H9 (cell line): Measurements from ENCODE around the gene INSR. TPM values are rescaled to one million over a fixed set of nuclear protein-coding genes. Genes with fewer than 3 reads are reported as not detected.

Experiments used
- DNase-seq: peaks from one replicate; pipeline ENCODE4 v3.0.0-alpha.2; 2017
- H2AFZ ChIP-seq: one replicate; pipeline ENCODE4 v1.6.1; 2013; ENCODE audit warnings: mild to moderate bottlenecking, low read length, control low read depth, moderate library complexity
- H2AK5ac ChIP-seq: 2 replicates; pipeline ENCODE4 v1.6.1; 2013; ENCODE audit warnings: low read length, control low read depth, mixed read lengths; ENCODE audit not compliant: insufficient read length
- H2BK120ac ChIP-seq: one replicate; pipeline ENCODE4 v1.6.1; 2013; ENCODE audit warnings: low read depth, mild to moderate bottlenecking, low read length, control low read depth, inconsistent platforms; ENCODE audit not compliant: poor library complexity, severe bottlenecking
- H2BK12ac ChIP-seq: 2 replicates; pipeline ENCODE4 v1.6.1; 2013; ENCODE audit warnings: low read length, control low read depth, mixed read lengths, low read depth; ENCODE audit not compliant: insufficient read length
- H2BK15ac ChIP-seq: 2 replicates; pipeline ENCODE4 v1.6.1; 2013; ENCODE audit warnings: low read depth, low read length, control low read depth
- H2BK20ac ChIP-seq: one replicate; pipeline ENCODE4 v1.6.1; 2013; ENCODE audit warnings: low read depth, mild to moderate bottlenecking, low read length, control low read depth, inconsistent platforms; ENCODE audit not compliant: poor library complexity, severe bottlenecking
- H2BK5ac ChIP-seq: 2 replicates; pipeline ENCODE4 v1.6.1; 2013; ENCODE audit warnings: low read length, control low read depth, mixed read lengths; ENCODE audit not compliant: insufficient read length
- H3K14ac ChIP-seq: 2 replicates; pipeline ENCODE4 v1.6.1; 2013; ENCODE audit warnings: low read length, control low read depth; ENCODE audit not compliant: insufficient read depth
- H3K18ac ChIP-seq: 2 replicates; pipeline ENCODE4 v1.6.1; 2013; ENCODE audit warnings: low read depth, mild to moderate bottlenecking, mixed read lengths, low read length, control low read depth; ENCODE audit not compliant: insufficient read length
- H3K23ac ChIP-seq: 2 replicates; pipeline ENCODE4 v1.6.1; 2013; ENCODE audit warnings: low read length, control low read depth, mixed read lengths, low read depth; ENCODE audit not compliant: insufficient read length
- H3K23me2 ChIP-seq: 2 replicates; pipeline ENCODE4 v1.6.1; 2013; ENCODE audit warnings: low read depth, mild to moderate bottlenecking, mixed read lengths, low read length, control low read depth; ENCODE audit not compliant: insufficient read length, poor library complexity, severe bottlenecking
- H3K27ac ChIP-seq: 2 replicates; pipeline ENCODE4 v1.5.1; 2013; ENCODE audit warnings: low read length, control low read depth, mixed read lengths, low read depth; ENCODE audit not compliant: insufficient read length
- H3K27me3 ChIP-seq: 2 replicates; pipeline ENCODE4 v1.6.1; 2013; ENCODE audit warnings: low read length, control low read depth, inconsistent platforms; ENCODE audit not compliant: insufficient read depth
- H3K4ac ChIP-seq: 2 replicates; pipeline ENCODE4 v1.6.1; 2013; ENCODE audit warnings: low read depth, mild to moderate bottlenecking, control low read depth, inconsistent platforms, low read length, moderate library complexity
- H3K4me1 ChIP-seq: 2 replicates; pipeline ENCODE4 v1.6.1; 2013; ENCODE audit warnings: low read length, control low read depth, inconsistent platforms; ENCODE audit not compliant: insufficient read depth
- H3K4me2 ChIP-seq: 2 replicates; pipeline ENCODE4 v1.6.1; 2013; ENCODE audit warnings: low read length, control low read depth, mixed read lengths; ENCODE audit not compliant: insufficient read length, insufficient read depth
- H3K56ac ChIP-seq: 2 replicates; pipeline ENCODE4 v1.6.1; 2013; ENCODE audit warnings: low read depth, mild to moderate bottlenecking, mixed read lengths, low read length, control low read depth; ENCODE audit not compliant: insufficient read length
- H3K79me1 ChIP-seq: 2 replicates; pipeline ENCODE4 v1.6.1; 2013; ENCODE audit warnings: low read depth, mild to moderate bottlenecking, moderate library complexity, low read length, control low read depth, inconsistent platforms; ENCODE audit not compliant: insufficient read depth, poor library complexity, severe bottlenecking
- H3K79me2 ChIP-seq: 2 replicates; pipeline ENCODE4 v1.6.1; 2013; ENCODE audit warnings: low read length, control low read depth, inconsistent platforms; ENCODE audit not compliant: insufficient read depth
- H3K9ac ChIP-seq: 2 replicates; pipeline ENCODE4 v1.6.1; 2013; ENCODE audit warnings: low read length, control low read depth, mixed read lengths; ENCODE audit not compliant: insufficient read length; ENCODE audit errors: extremely low read depth
- H3K9me3 ChIP-seq: one replicate; pipeline ENCODE4 v1.6.1; 2013; ENCODE audit warnings: low read depth, low read length, inconsistent platforms; ENCODE audit not compliant: control insufficient read depth
- H3T11ph ChIP-seq: one replicate; pipeline ENCODE4 v1.6.1; 2013; ENCODE audit warnings: mild to moderate bottlenecking, low read length, control low read depth, inconsistent platforms
- H4K20me1 ChIP-seq: one replicate; pipeline ENCODE4 v1.6.1; 2013; ENCODE audit not compliant: control insufficient read depth, insufficient read length, insufficient read depth
- H4K5ac ChIP-seq: 2 replicates; pipeline ENCODE4 v1.6.1; 2013; ENCODE audit warnings: low read depth, mild to moderate bottlenecking, mixed read lengths, low read length, control low read depth; ENCODE audit not compliant: insufficient read length
- H4K8ac ChIP-seq: replicated peaks from 2 replicates; pipeline ENCODE4 v1.6.1; 2013; ENCODE audit warnings: low read length, control low read depth, mixed read lengths, low read depth; ENCODE audit not compliant: insufficient read length
- H4K91ac ChIP-seq: 2 replicates; pipeline ENCODE4 v1.6.1; 2013; ENCODE audit warnings: low read depth, mild to moderate bottlenecking, moderate library complexity, mixed read lengths, low read length, control low read depth; ENCODE audit not compliant: insufficient read length
- H3K27ac Mint-ChIP-seq, 3 experiments: 2 replicates in 2 of 3; 3 replicates in 1 of 3; pipeline ENCODE4 v1.8.0; 2020 to 2021; ENCODE audit warnings: mixed read lengths in 3 of 3, mild to moderate bottlenecking in 1 of 3, moderate library complexity in 1 of 3
- H3K27me3 Mint-ChIP-seq: 2 replicates; pipeline ENCODE4 v1.8.0; 2021; ENCODE audit warnings: low read depth, mild to moderate bottlenecking, moderate library complexity, mixed read lengths
- H3K36me3 Mint-ChIP-seq, 3 experiments: 2 replicates in 2 of 3; 3 replicates in 1 of 3; pipeline ENCODE4 v1.8.0; 2020 to 2021; ENCODE audit warnings: low read depth in 3 of 3, mixed read lengths in 3 of 3; ENCODE audit not compliant: insufficient read depth in 1 of 3
- H3K4me1 Mint-ChIP-seq, 2 experiments: 2 replicates each; pipeline ENCODE4 v1.8.0; 2020; ENCODE audit warnings: mixed read lengths in 2 of 2
- H3K4me3 Mint-ChIP-seq, 2 experiments: 2 replicates in 1 of 2; 3 replicates in 1 of 2; pipeline ENCODE4 v1.8.0; 2020 to 2021; ENCODE audit warnings: mild to moderate bottlenecking in 2 of 2, mixed read lengths in 2 of 2, moderate library complexity in 1 of 2
- H3K9me3 Mint-ChIP-seq, 2 experiments: 2 replicates in 1 of 2; 3 replicates in 1 of 2; pipeline ENCODE4 v1.8.0; 2020; ENCODE audit warnings: mild to moderate bottlenecking in 2 of 2, mixed read lengths in 2 of 2, moderate library complexity in 1 of 2
- WGBS: extraction: QIAGEN DNeasy Blood & Tissue Kit; methylation state at CpG from one replicate; pipeline ENCODE4 v1.1.7; 2013; ENCODE audit warnings: missing lambda C conversion rate, low lambda C conversion rate, mixed read lengths; ENCODE audit not compliant: insufficient read length; ENCODE audit errors: extremely low coverage; 5-methylcytosine and 5-hydroxymethylcytosine counted together
- total RNA-seq: library from RNA; stranded (reverse); gene quantifications from 2 replicates; pipeline ENCODE4 v1.2.1, GENCODE V29; 2021
- TF ChIP-seq, protein P1 (sequence below): fragments of 200-600 bp; sonication (generic); conservative IDR thresholded peaks from 3 replicates; pipeline ENCODE4 v1.8.0; 2021; ENCODE audit warnings: antibody characterized with exemption, mild to moderate bottlenecking

INSR gene
- total RNA-seq, 1 experiment from 2014 or later = 39.8 TPM

DNA sequence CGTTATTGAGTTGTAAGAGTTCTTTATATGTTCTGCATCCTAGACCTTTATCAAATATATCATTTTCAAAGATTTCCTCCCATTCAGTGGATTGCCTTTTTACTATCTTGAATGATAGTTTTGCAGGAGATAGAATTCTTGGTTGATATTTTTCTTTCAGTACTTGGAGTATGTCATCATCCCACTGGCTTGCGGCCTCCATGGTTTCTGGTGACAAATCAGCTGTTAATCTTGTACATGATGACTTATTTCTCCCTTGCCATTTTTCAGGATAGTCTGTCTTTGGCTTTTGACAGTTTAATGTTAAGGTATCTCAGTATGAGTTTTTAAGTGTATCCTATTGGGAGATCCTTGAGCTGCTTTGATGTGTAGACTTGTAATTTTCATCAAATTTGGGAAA lies 216.2 kb downstream of the INSR start:
- Histone ChIP-seq H3T11ph (no peak overlapping the region), H3K23me2 (no peaks in the 10 kb centered on the region), H3K18ac (no peak overlapping the region), H3K27me3 (no peaks in the 10 kb centered on the region), H2BK12ac (no peak overlapping the region), H4K20me1 (no peaks in the 10 kb centered on the region), H2BK15ac (no peak overlapping the region), H3K4me1 (no peaks in the 10 kb centered on the region), H3K9ac (no peak overlapping the region), H2AK5ac (no peak overlapping the region), H3K79me1 (no peaks in the 10 kb centered on the region), H3K23ac (no peak overlapping the region), H4K91ac (no peak overlapping the region), H3K79me2 (no peaks in the 10 kb centered on the region), H2BK5ac (no peak overlapping the region), H3K27ac (no peak overlapping the region), H2BK120ac (no peak overlapping the region), H3K56ac (no peak overlapping the region), H3K4ac (no peak overlapping the region), H3K9me3 (peaks cover 62% of the 10 kb centered on the region), H2AFZ (no peak overlapping the region), H2BK20ac (no peak overlapping the region), H4K8ac (no peak overlapping the region), H4K5ac (no peak overlapping the region), H3K14ac (no peak overlapping the region), H3K4me2 (no peak overlapping the region)
- Mint-ChIP-seq H3K27ac (no peak overlapping the region), H3K4me3 (no peak overlapping the region), H3K36me3 (peaks cover 95 to 97% (median 96%) of the 10 kb centered on the region in 3 experiments), H3K27me3 (no peaks in the 10 kb centered on the region; the same call in 1 of the 2 replicates), H3K9me3 (peaks cover 65 to 71% of the 10 kb centered on the region in 2 experiments), H3K4me1 (no peaks in the 10 kb centered on the region)
- TF ChIP-seq, protein P1, sequence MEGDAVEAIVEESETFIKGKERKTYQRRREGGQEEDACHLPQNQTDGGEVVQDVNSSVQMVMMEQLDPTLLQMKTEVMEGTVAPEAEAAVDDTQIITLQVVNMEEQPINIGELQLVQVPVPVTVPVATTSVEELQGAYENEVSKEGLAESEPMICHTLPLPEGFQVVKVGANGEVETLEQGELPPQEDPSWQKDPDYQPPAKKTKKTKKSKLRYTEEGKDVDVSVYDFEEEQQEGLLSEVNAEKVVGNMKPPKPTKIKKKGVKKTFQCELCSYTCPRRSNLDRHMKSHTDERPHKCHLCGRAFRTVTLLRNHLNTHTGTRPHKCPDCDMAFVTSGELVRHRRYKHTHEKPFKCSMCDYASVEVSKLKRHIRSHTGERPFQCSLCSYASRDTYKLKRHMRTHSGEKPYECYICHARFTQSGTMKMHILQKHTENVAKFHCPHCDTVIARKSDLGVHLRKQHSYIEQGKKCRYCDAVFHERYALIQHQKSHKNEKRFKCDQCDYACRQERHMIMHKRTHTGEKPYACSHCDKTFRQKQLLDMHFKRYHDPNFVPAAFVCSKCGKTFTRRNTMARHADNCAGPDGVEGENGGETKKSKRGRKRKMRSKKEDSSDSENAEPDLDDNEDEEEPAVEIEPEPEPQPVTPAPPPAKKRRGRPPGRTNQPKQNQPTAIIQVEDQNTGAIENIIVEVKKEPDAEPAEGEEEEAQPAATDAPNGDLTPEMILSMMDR = no peak
- WGBS = no CpG with 5 or more reads among the region's 2 CpGs
- DNase-seq = no peak
